Heart right ventricle (tissue), 16 donors: ENCODE data around the gene ADGRF4. TPM values are rescaled to one million over a fixed set of nuclear protein-coding genes. Genes with fewer than 3 reads are reported as not detected.

Source experiments
- ATAC-seq, 8 donors: fragments of 200-7000 bp; cut with Tn5 transposase; one replicate each; pipeline ENCODE4 v1.9.1; 2020; ENCODE audit warnings: mild to moderate bottlenecking in 8 of 8, moderate library complexity in 8 of 8, moderate number of reproducible peaks in 1 of 8
- DNase-seq, 2 donors: peaks; one replicate each; pipeline ENCODE4 v3.0.0-alpha.2; 2020
- H3K27ac ChIP-seq, 10 donors: fragments of 200-600 bp; sonication (generic) in 2 of 10; one replicate each; pipeline versions ENCODE4 v1.5.0 to v1.8.0; 2020 to 2022; ENCODE audit warnings: mild to moderate bottlenecking in 3 of 10
- H3K27me3 ChIP-seq, 7 donors: fragments of 200-600 bp; one replicate each; pipeline ENCODE4 v1.8.0; 2021 to 2022; ENCODE audit warnings: mild to moderate bottlenecking in 2 of 7
- H3K36me3 ChIP-seq, 9 donors: fragments of 200-600 bp; sonication (generic) in 1 of 9; one replicate each; pipeline versions ENCODE4 v1.5.0 to v1.8.0; 2020 to 2022; ENCODE audit warnings: mild to moderate bottlenecking in 2 of 9
- H3K4me1 ChIP-seq, 9 donors: fragments of 200-600 bp; sonication (generic) in 1 of 9; one replicate each; pipeline versions ENCODE4 v1.5.0 to v1.8.0; 2020 to 2022; ENCODE audit warnings: mild to moderate bottlenecking in 4 of 9
- H3K4me3 ChIP-seq, 10 donors: fragments of 200-600 bp; sonication (generic) in 2 of 10; one replicate each; pipeline versions ENCODE4 v1.5.0 to v1.8.0; 2020 to 2022; ENCODE audit warnings: mild to moderate bottlenecking in 7 of 10, moderate library complexity in 2 of 10
- H3K9me3 ChIP-seq, 11 donors: fragments of 200-600 bp in 10 of 11; sonication (generic) in 2 of 11; one replicate each; pipeline versions ENCODE4 v1.5.0 to v1.8.0; 2013 to 2022; ENCODE audit warnings: mild to moderate bottlenecking in 2 of 11, control low read depth in 1 of 11, moderate library complexity in 1 of 11
- CTCF ChIP-seq, 9 donors: fragments of 200-600 bp; sonication (generic) in 2 of 9; IDR thresholded peaks; one replicate each; pipeline versions ENCODE4 v1.5.0 to v1.8.0; 2021 to 2022; ENCODE audit warnings: antibody characterized with exemption in 9 of 9, mild to moderate bottlenecking in 5 of 9, moderate library complexity in 1 of 9
- WGBS, 2 donors: extraction: QIAGEN DNeasy Blood & Tissue Kit; methylation state at CpG; one replicate each; pipeline ENCODE4 v1.1.7; 2013; ENCODE audit warnings: inconsistent platforms in 1 of 2; 5-methylcytosine and 5-hydroxymethylcytosine counted together
- intact Hi-C, 10 donors: fragments of 100-400 bp; cut with DNase I; formaldehyde crosslinking; loops; one replicate each; pipeline versions ENCODE4 v1.11.1 to v1.14.2; 2022
- polyA plus RNA-seq, 2 donors: library from polyadenylated mRNA; stranded (reverse); fragments of 200-250 nt; gene quantifications; one replicate each; pipeline ENCODE4 v1.2.3, GENCODE V29; 2013
- total RNA-seq, 10 donors: library from RNA; stranded (reverse); fragmentation: NEBNext Ultra II Directional in 3 of 10; extraction: Animal tissue kit (Norgen Biotek cat#: 25700) in 3 of 10; gene quantifications; one replicate each; pipeline versions ENCODE4 v1.2.1 to v1.2.4, GENCODE V29; 2021 to 2023
- donor health status: Arrhythmogenic right ventricular cardiomyopathy.
- donor health status: ischemic (EF 13 %, LVEDD 7.1; RV severe dilation, severe dysfunction).
- donor health status: healthy with polysubstance abuse.
- donor health status: DM: no; HTN: yes; CAD: no.
- donor health status: DM: no; HTN: no; CAD: no.
- donor health status: ischemic (EF 25% LVEDD 6.9; RV normal size, moderate dysfunction).
- donor health status: ischemic (EF 25% LVEDD 5.7; RV mildly dilated, moderate dysfunction).
- donor health status: healthy.
- donor health status: DM: yes; HTN: yes; CAD: no.
- donor health status: Ischemic cardiomyopathy.
- donor health status: ischemic (EF 35%, LVEDD 5.7; RV mildly dilated, moderate dysfunction).
- donor health status: nonischemic (EF 11% LVEDD 7.7; RV severe dilation, severe dysfunction).
- donor health status: DM: yes; HTN: yes; CAD: no.
- donor health status: PGD.
- donor health status: ischemic (EF 29% LVEDD 5.4; RV normal size, mild dysfunction).
- donor health status: nonischemic (EF 23%, LVEDD 6.1; RV moderate dilation, normal function).

ADGRF4 gene
- total and polyA plus RNA-seq, 12 donors = 0.01 to 0.74 (median 0.11) TPM; not detected in 7

GRCh38 chr6:47766445-47766844, 68.1 kb downstream of the ADGRF4 start:
- no peak overlapping the region for H3K27ac ChIP-seq
- H3K36me3 ChIP-seq = no peaks in the 10 kb centered on the region
- H3K4me3 ChIP-seq = no peak overlapping the region
- ATAC-seq (no peak), DNase-seq (no peak)
- intact Hi-C loops = no loop called here
- H3K9me3 ChIP-seq = peaks cover 0 to 15% (median 0%) of the 10 kb centered on the region in 11 donors
- 89 to 91% methylated on average over 3 of the region's 3 CpGs for WGBS, 2 donors
- H3K4me1 ChIP-seq = no peaks in the 10 kb centered on the region
- TF ChIP-seq CTCF (IDR thresholded peaks at IDR 0.05) = no peak
- no peaks in the 10 kb centered on the region for H3K27me3 ChIP-seq

- no peak for ATAC-seq
- DNase-seq = no peak
- intact Hi-C loops = no loop called here
- no peak overlapping the region for H3K27ac ChIP-seq
- H3K9me3 ChIP-seq = peaks cover 0 to 15% (median 0%) of the 10 kb centered on the region in 11 donors
- no peak for TF ChIP-seq CTCF (IDR thresholded peaks at IDR 0.05)
- no peaks in the 10 kb centered on the region for H3K27me3 ChIP-seq
- no peak overlapping the region for H3K4me3 ChIP-seq
- no peaks in the 10 kb centered on the region for H3K36me3 ChIP-seq
- 0 to 47% methylated on average over 1 of the region's 1 CpG for WGBS, 2 donors
- H3K4me1 ChIP-seq = no peaks in the 10 kb centered on the region
These were observed 68.7 kb downstream of the ADGRF4 start for GRCh38 chr6:47767102-47767501.

- no peak overlapping the region for H3K4me3 ChIP-seq
- no peak overlapping the region for H3K27ac ChIP-seq
- no peak for ATAC-seq
- peaks cover 0 to 15% (median 0%) of the 10 kb centered on the region in 11 donors for H3K9me3 ChIP-seq
- no peak for DNase-seq
- no peak for TF ChIP-seq CTCF (IDR thresholded peaks at IDR 0.05)
- no peaks in the 10 kb centered on the region for H3K4me1 ChIP-seq
- no peaks in the 10 kb centered on the region for H3K27me3 ChIP-seq
- intact Hi-C loops = loop anchor here in 2 of 10 donors (10.0 kb wide), 1 partner anchor 355 kb away; no protein-coding TSS in a partner anchor
- H3K36me3 ChIP-seq = no peaks in the 10 kb centered on the region
These were observed 71.6 kb downstream of the ADGRF4 start for GRCh38 chr6:47769982-47770381.

Other genes with a start within 250 kb of the ADGRF4 start
- gene CD2AP, start 220.8 kb upstream of the ADGRF4 start, total RNA-seq = 10 to 100 TPM in 8 of 10 donors, 1 to 10 TPM in 2; 8.5 to 15.6 (median 10.8) TPM
- gene CD2AP, start 220.8 kb upstream of the ADGRF4 start, polyA plus RNA-seq = 10 to 100 TPM in 1 of 2 donors, 1 to 10 TPM in 1; 5.8 to 10.8 TPM
- gene OPN5, start 83.5 kb downstream of the ADGRF4 start, total RNA-seq = 1 to 10 TPM in 1 of 10 donors, under 1 TPM in 6, not detected in 3; 0.15 to 1.1 (median 0.38) TPM
- under 1 TPM; 0.15 to 0.35 TPM for gene OPN5, start 83.5 kb downstream of the ADGRF4 start, polyA plus RNA-seq